ENCODE results near the gene MTFR1L.

- TF ChIP-seq CTCF (IDR thresholded peaks at IDR 0.05) = no peak
- TF ChIP-seq POLR2AphosphoS5 (IDR thresholded peaks at IDR 0.05) = no peak
These were observed 38.7 kb downstream of the MTFR1L start for GRCh38 chr1:25858494-25858893.

All from esophagus muscularis mucosa (tissue), 3 donors.